Astrocyte (in vitro differentiated cells and primary cell): ENCODE measurements around the gene HLA-DQA1. TPM values are rescaled to one million over a fixed set of nuclear protein-coding genes. Genes with fewer than 3 reads are reported as not detected.

Source experiments
- DNase-seq: peaks from one replicate; pipeline ENCODE4 v3.0.0-alpha.2; 2010; ENCODE audit warnings: low read depth
- FAIRE-seq: peaks from 2 replicates; lab custom pipeline; 2011; peaks lifted over from hg19 to GRCh38; lab: Jason Lieb, UNC
- H2AFZ ChIP-seq: 2 replicates; pipeline ENCODE4 v1.6.0; 2012; ENCODE audit warnings: low read depth, low read length, inconsistent platforms
- H3K27ac ChIP-seq: 2 replicates; pipeline ENCODE4 v1.5.1; 2011; ENCODE audit warnings: low read depth, low read length, inconsistent platforms
- H3K27me3 ChIP-seq: 2 replicates; pipeline ENCODE4 v1.6.0; 2011; ENCODE audit warnings: low read length, inconsistent platforms; ENCODE audit not compliant: insufficient read depth
- H3K36me3 ChIP-seq: 2 replicates; pipeline ENCODE4 v1.5.1; 2011; ENCODE audit warnings: low read length, inconsistent platforms; ENCODE audit not compliant: insufficient read depth
- H3K4me1 ChIP-seq: 2 replicates; pipeline ENCODE4 v1.5.1; 2011; ENCODE audit warnings: low read length, inconsistent platforms; ENCODE audit not compliant: insufficient read depth
- H3K4me2 ChIP-seq: 2 replicates; pipeline ENCODE4 v1.6.0; 2012; ENCODE audit warnings: low read length, inconsistent platforms
- H3K4me3 ChIP-seq: 2 replicates; pipeline ENCODE4 v1.5.1; 2011; ENCODE audit warnings: low read depth, mild to moderate bottlenecking, low read length, inconsistent platforms; ENCODE audit not compliant: insufficient read depth
- H3K79me2 ChIP-seq: 2 replicates; pipeline ENCODE4 v1.6.0; 2012; ENCODE audit warnings: mild to moderate bottlenecking, low read length, inconsistent platforms; ENCODE audit not compliant: insufficient read depth
- H3K9ac ChIP-seq: 2 replicates; pipeline ENCODE4 v1.6.0; 2012; ENCODE audit warnings: mild to moderate bottlenecking, low read length, inconsistent platforms
- H3K9me3 ChIP-seq: 2 replicates; pipeline ENCODE4 v1.5.1; 2012; ENCODE audit warnings: low read depth, mild to moderate bottlenecking, low read length, inconsistent platforms; ENCODE audit not compliant: insufficient read depth
- H4K20me1 ChIP-seq: 2 replicates; pipeline ENCODE4 v1.6.0; 2012; ENCODE audit warnings: low read length, inconsistent platforms; ENCODE audit not compliant: insufficient read depth
- H3K27ac Mint-ChIP-seq: one replicate; pipeline ENCODE4 v1.8.0; 2021; ENCODE audit warnings: mild to moderate bottlenecking, mixed read lengths; ENCODE audit not compliant: unreplicated experiment
- H3K27me3 Mint-ChIP-seq: one replicate; pipeline ENCODE4 v1.8.0; 2021; ENCODE audit warnings: low read depth, mixed read lengths; ENCODE audit not compliant: unreplicated experiment
- H3K36me3 Mint-ChIP-seq: one replicate; pipeline ENCODE4 v1.8.0; 2021; ENCODE audit warnings: low read depth, mixed read lengths; ENCODE audit not compliant: unreplicated experiment
- H3K4me1 Mint-ChIP-seq: one replicate; pipeline ENCODE4 v1.8.0; 2021; ENCODE audit warnings: low read depth, mixed read lengths; ENCODE audit not compliant: unreplicated experiment
- H3K4me3 Mint-ChIP-seq: one replicate; pipeline ENCODE4 v1.8.0; 2021; ENCODE audit warnings: mild to moderate bottlenecking, moderate library complexity, mixed read lengths; ENCODE audit not compliant: unreplicated experiment
- H3K9me3 Mint-ChIP-seq: one replicate; pipeline ENCODE4 v1.8.0; 2021; ENCODE audit warnings: mild to moderate bottlenecking, mixed read lengths; ENCODE audit not compliant: unreplicated experiment
- EZH2 ChIP-seq: IDR thresholded peaks from 2 replicates; pipeline ENCODE4 v1.6.1; 2012; ENCODE audit warnings: mild to moderate bottlenecking, low read length, inconsistent platforms; ENCODE audit not compliant: insufficient read depth
- total RNA-seq: library from RNA; stranded (reverse); gene quantifications from 2 replicates; pipeline ENCODE4 v1.2.1, GENCODE V29; 2021
- TF ChIP-seq, protein P1 (sequence below): IDR thresholded peaks from 2 replicates; pipeline ENCODE4 v1.5.1; 2011; ENCODE audit warnings: low read depth, mild to moderate bottlenecking, inconsistent platforms, low read length, moderate library complexity; ENCODE audit not compliant: insufficient read depth

The HLA-DQA1 gene
- total RNA-seq, 1 donor from 2014 or later: not detected

GRCh38 chr6:32658268-32658897 lies 21.2 kb downstream of the HLA-DQA1 start:
- H3K4me1 ChIP-seq: no peaks in the 10 kb centered on the region
- Mint-ChIP-seq H3K9me3 (peaks cover 5% of the 10 kb centered on the region), H3K4me3 (no peak overlapping the region), H3K27me3 (peaks cover 29% of the 10 kb centered on the region), H3K27ac (no peak overlapping the region), H3K4me1 (no peaks in the 10 kb centered on the region), H3K36me3 (no peaks in the 10 kb centered on the region)
- TF ChIP-seq EZH2: no peak
- TF ChIP-seq, protein P1, sequence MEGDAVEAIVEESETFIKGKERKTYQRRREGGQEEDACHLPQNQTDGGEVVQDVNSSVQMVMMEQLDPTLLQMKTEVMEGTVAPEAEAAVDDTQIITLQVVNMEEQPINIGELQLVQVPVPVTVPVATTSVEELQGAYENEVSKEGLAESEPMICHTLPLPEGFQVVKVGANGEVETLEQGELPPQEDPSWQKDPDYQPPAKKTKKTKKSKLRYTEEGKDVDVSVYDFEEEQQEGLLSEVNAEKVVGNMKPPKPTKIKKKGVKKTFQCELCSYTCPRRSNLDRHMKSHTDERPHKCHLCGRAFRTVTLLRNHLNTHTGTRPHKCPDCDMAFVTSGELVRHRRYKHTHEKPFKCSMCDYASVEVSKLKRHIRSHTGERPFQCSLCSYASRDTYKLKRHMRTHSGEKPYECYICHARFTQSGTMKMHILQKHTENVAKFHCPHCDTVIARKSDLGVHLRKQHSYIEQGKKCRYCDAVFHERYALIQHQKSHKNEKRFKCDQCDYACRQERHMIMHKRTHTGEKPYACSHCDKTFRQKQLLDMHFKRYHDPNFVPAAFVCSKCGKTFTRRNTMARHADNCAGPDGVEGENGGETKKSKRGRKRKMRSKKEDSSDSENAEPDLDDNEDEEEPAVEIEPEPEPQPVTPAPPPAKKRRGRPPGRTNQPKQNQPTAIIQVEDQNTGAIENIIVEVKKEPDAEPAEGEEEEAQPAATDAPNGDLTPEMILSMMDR: no peak
- H3K9me3 ChIP-seq: no peaks in the 10 kb centered on the region
- H4K20me1 ChIP-seq: no peaks in the 10 kb centered on the region
- no peak overlapping the region for H3K4me3 ChIP-seq
- no peak for FAIRE-seq
- H3K79me2 ChIP-seq: no peaks in the 10 kb centered on the region
- no peaks in the 10 kb centered on the region for H3K36me3 ChIP-seq
- DNase-seq: no peak
- H3K9ac ChIP-seq: no peak overlapping the region
- H3K27me3 ChIP-seq: no peaks in the 10 kb centered on the region
- no peak overlapping the region for H2AFZ ChIP-seq
- H3K4me2 ChIP-seq: no peak overlapping the region
- no peak overlapping the region for H3K27ac ChIP-seq

DNA sequence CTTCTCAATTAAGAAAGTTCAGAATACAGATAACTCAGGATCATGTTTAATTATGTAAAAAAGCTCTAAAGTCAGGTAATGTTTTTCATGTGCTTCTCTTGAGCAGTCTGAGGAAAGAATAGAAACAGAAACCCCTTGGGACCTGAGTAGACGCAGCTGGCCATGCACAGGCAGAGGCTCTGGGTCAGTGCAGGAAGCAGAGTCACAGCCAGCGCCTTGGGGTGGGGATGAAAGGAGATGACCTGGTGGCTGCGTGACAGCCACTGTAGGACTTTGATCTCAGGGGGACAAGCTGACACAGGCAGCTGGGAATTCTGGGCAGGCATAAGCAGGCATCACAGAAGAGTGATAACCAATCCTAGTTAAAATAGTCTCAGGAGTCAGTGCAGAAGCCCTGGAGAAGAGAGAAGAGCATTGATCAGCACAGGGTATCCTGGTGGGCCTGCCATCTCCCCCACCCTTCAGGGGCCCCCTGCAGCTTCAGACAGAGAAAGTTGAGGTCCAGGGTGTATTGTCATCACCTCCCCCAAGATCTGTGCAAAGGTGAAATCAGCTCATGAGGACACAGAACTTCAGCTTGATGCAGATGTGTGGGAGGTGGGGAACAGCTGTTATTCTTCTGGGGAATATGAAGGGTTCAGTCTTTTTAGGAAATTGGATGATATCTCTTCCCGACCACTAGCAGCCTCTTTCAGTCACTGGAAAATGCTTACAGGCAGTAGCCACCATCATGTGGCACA lies 22.8 kb downstream of the HLA-DQA1 start:
- no peaks in the 10 kb centered on the region for H3K4me1 Mint-ChIP-seq
- H3K27ac Mint-ChIP-seq: no peak overlapping the region
- DNase-seq: no peak
- peaks cover 30% of the 10 kb centered on the region for H3K27me3 Mint-ChIP-seq
- H3K4me3 Mint-ChIP-seq: no peak overlapping the region
- Histone ChIP-seq H3K9me3 (no peaks in the 10 kb centered on the region), H3K4me3 (no peak overlapping the region), H3K9ac (no peak overlapping the region), H3K27ac (no peak overlapping the region), H3K27me3 (no peaks in the 10 kb centered on the region), H3K79me2 (no peaks in the 10 kb centered on the region), H3K4me2 (no peak overlapping the region), H3K4me1 (no peaks in the 10 kb centered on the region), H2AFZ (no peak overlapping the region), H3K36me3 (no peaks in the 10 kb centered on the region), H4K20me1 (no peaks in the 10 kb centered on the region)
- H3K9me3 Mint-ChIP-seq: peaks cover 5% of the 10 kb centered on the region
- no peaks in the 10 kb centered on the region for H3K36me3 Mint-ChIP-seq
- FAIRE-seq: no peak
- TF ChIP-seq EZH2: no peak
- TF ChIP-seq, protein P1: no peak

GRCh38 chr6:32662099-32662498 lies 24.9 kb downstream of the HLA-DQA1 start:
- Histone ChIP-seq H3K4me3 (no peak overlapping the region), H3K9ac (no peak overlapping the region), H3K4me2 (no peak overlapping the region), H3K9me3 (no peaks in the 10 kb centered on the region), H3K4me1 (no peaks in the 10 kb centered on the region), H3K27ac (no peak overlapping the region), H3K79me2 (no peaks in the 10 kb centered on the region), H2AFZ (no peak overlapping the region), H4K20me1 (no peaks in the 10 kb centered on the region), H3K27me3 (no peaks in the 10 kb centered on the region), H3K36me3 (no peaks in the 10 kb centered on the region)
- Mint-ChIP-seq H3K27me3 (peaks cover 43% of the 10 kb centered on the region), H3K4me1 (no peaks in the 10 kb centered on the region), H3K4me3 (no peak overlapping the region), H3K27ac (no peak overlapping the region), H3K36me3 (no peaks in the 10 kb centered on the region), H3K9me3 (peaks cover 5% of the 10 kb centered on the region)
- TF ChIP-seq, protein P1: no peak
- TF ChIP-seq EZH2: no peak
- DNase-seq (no peak), FAIRE-seq (no peak)
